Endothelial cell of umbilical vein (primary cell): Measurements from ENCODE around the gene RIMBP2. TPM values are rescaled to one million over a fixed set of nuclear protein-coding genes. Genes with fewer than 3 reads are reported as not detected.

Experiments
- BruUV-seq: library from RNA; stranded (reverse); fragments of 400-500 nt; replicated peaks from 2 replicates; lab custom pipeline; 2021; lab: Mats Ljungman, UMichigan
- CTCF ChIA-PET: fragments of 300-600, 350-600 bp; sonication (Branson Sonifier 250); formaldehyde crosslinking; loops from one replicate; lab custom pipeline; 2021; ENCODE audit warnings: antibody characterized with exemption, inconsistent platforms; lab: Charles Lee
- POLR2A ChIA-PET: fragments of 300-600, 350-600 bp; sonication (Branson Sonifier 250); formaldehyde crosslinking; loops from one replicate; lab custom pipeline; 2021; ENCODE audit warnings: antibody characterized with exemption, inconsistent platforms; lab: Charles Lee
- DNase-seq: peaks from one replicate; pipeline ENCODE4 v3.0.0-alpha.2; 2011; ENCODE audit warnings: low read depth, low spot score
- FAIRE-seq: peaks from 2 replicates; lab custom pipeline; 2011; peaks lifted over from hg19 to GRCh38; lab: Jason Lieb, UNC
- H2AFZ ChIP-seq: 2 replicates; pipeline ENCODE4 v1.6.0; 2012; ENCODE audit warnings: low read depth, low read length, control low read depth, inconsistent platforms
- H3K27ac ChIP-seq: 2 replicates; pipeline ENCODE4 v1.5.1; 2011; ENCODE audit warnings: low read depth, mild to moderate bottlenecking, control low read depth, low read length, moderate library complexity; ENCODE audit not compliant: insufficient read depth
- H3K27me3 ChIP-seq, 2 experiments: 2 replicates each; pipeline versions ENCODE4 v1.6.0 to v1.6.1; 2011; ENCODE audit warnings: low read length in 2 of 2, mixed read lengths in 1 of 2; ENCODE audit not compliant: control insufficient read depth in 2 of 2, insufficient read depth in 2 of 2
- H3K36me3 ChIP-seq, 2 experiments: 2 replicates in 1 of 2; 3 replicates in 1 of 2; pipeline ENCODE4 v1.5.1; 2011; ENCODE audit warnings: low read length in 2 of 2, mild to moderate bottlenecking in 1 of 2, moderate library complexity in 1 of 2; ENCODE audit not compliant: control insufficient read depth in 2 of 2, insufficient read depth in 2 of 2; ENCODE audit errors: extremely low read depth in 1 of 2
- H3K4me1 ChIP-seq: 3 replicates; pipeline ENCODE4 v1.5.1; 2011; ENCODE audit warnings: mild to moderate bottlenecking, low read length; ENCODE audit not compliant: control insufficient read depth, insufficient read depth; ENCODE audit errors: extremely low read depth
- H3K4me2 ChIP-seq: 2 replicates; pipeline ENCODE4 v1.6.1; 2011; ENCODE audit warnings: low read length, control low read depth, mixed read lengths; ENCODE audit not compliant: insufficient read depth
- H3K4me3 ChIP-seq, 3 experiments: fragments of 200-600 bp in 1 of 3; sonication (generic), shearing (Covaris generic) in 1 of 3; replicated peaks in 1 of 3; 2 replicates each; pipeline ENCODE4 v1.5.1; 2011 to 2016; ENCODE audit warnings: control low read depth in 3 of 3, low read length in 3 of 3, mild to moderate bottlenecking in 2 of 3, inconsistent platforms in 1 of 3, low read depth in 1 of 3, moderate library complexity in 1 of 3; ENCODE audit not compliant: insufficient read depth in 1 of 3
- H3K79me2 ChIP-seq: 2 replicates; pipeline ENCODE4 v1.6.0; 2012; ENCODE audit warnings: low read length, inconsistent platforms; ENCODE audit not compliant: control insufficient read depth, insufficient read depth
- H3K9ac ChIP-seq: replicated peaks from 2 replicates; pipeline ENCODE3; 2011; ENCODE audit warnings: low read length, control low read depth; ENCODE audit not compliant: insufficient read depth; ENCODE audit errors: extremely low read depth
- H3K9me1 ChIP-seq: replicated peaks from 3 replicates; pipeline ENCODE4 v1.6.0; 2011; ENCODE audit warnings: mild to moderate bottlenecking, low read length; ENCODE audit not compliant: control insufficient read depth, insufficient read depth; ENCODE audit errors: extremely low read depth
- H3K9me3 ChIP-seq: replicated peaks from 2 replicates; pipeline ENCODE4 v1.5.1; 2012; ENCODE audit warnings: low read length, inconsistent platforms; ENCODE audit not compliant: control insufficient read depth, insufficient read depth
- H4K20me1 ChIP-seq: replicated peaks from 2 replicates; pipeline ENCODE3; 2011; ENCODE audit warnings: mild to moderate bottlenecking, low read length; ENCODE audit not compliant: control insufficient read depth, insufficient read depth; ENCODE audit errors: extremely low read depth
- EZH2 ChIP-seq: IDR thresholded peaks from 2 replicates; pipeline ENCODE4 v1.6.1; 2012; ENCODE audit warnings: borderline replicate concordance, low read depth, mild to moderate bottlenecking, moderate library complexity, low read length, inconsistent platforms; ENCODE audit not compliant: severe bottlenecking
- FOS ChIP-seq: IDR thresholded peaks from 2 replicates; pipeline ENCODE4 v1.6.1; 2011; ENCODE audit warnings: mild to moderate bottlenecking, low read length, moderate library complexity, borderline replicate concordance; ENCODE audit not compliant: insufficient read depth
- MAX ChIP-seq: IDR thresholded peaks from 2 replicates; pipeline ENCODE4 v1.6.1; 2011; ENCODE audit not compliant: insufficient read depth, insufficient read length
- MYC ChIP-seq: IDR thresholded peaks from one replicate; pipeline ENCODE4 v1.6.1; 2011; ENCODE audit warnings: mild to moderate bottlenecking, low read depth, low read length
- dilution Hi-C: fragments of 300-500 bp; cut with MboI; formaldehyde crosslinking; loops from one replicate; pipeline ENCODE4 v1.15.0; 2019; ENCODE audit warnings: low sequenced_read_pairs; ENCODE audit not compliant: extremely low pct_ligation_motif_present
- intact Hi-C: fragments of 100-400 bp; cut with micrococcal nuclease; formaldehyde crosslinking; loops from one replicate; pipeline ENCODE4 v1.10.0; 2022
- polyA plus RNA-seq, 4 experiments: library from polyadenylated mRNA; depleted of rRNA in 3 of 4; stranded (reverse) in 3 of 4; unstranded in 1 of 4; fragments of >200 nt; gene quantifications; 2 replicates each; pipeline versions ENCODE4 v1.2.1 to v1.2.3, GENCODE V29; 2011 to 2012; ENCODE audit warnings: missing spikeins in 1 of 4
- total RNA-seq: library from RNA; stranded (reverse); gene quantifications from 2 replicates; pipeline ENCODE4 v1.2.3, GENCODE V29; 2021

RIMBP2 gene
- total and polyA plus RNA-seq, 2 donors (not counting 3 experiments of a cell fraction or from before 2014, with no cell fraction given), result 0.04 TPM; not detected in 1

- Histone ChIP-seq H3K27ac (no peak overlapping the region), H3K79me2 (no peaks in the 10 kb centered on the region), H3K9me3 (no peaks in the 10 kb centered on the region), H3K27me3 (no peaks in the 10 kb centered on the region), H4K20me1 (no peaks in the 10 kb centered on the region), H3K4me3 (no peak overlapping the region), H2AFZ (no peak overlapping the region), H3K9ac (no peak overlapping the region), H3K9me1 (no peaks in the 10 kb centered on the region), H3K4me2 (no peak overlapping the region), H3K4me1 (no peaks in the 10 kb centered on the region), H3K36me3 (no peaks in the 10 kb centered on the region)
- DNase-seq (no peak), FAIRE-seq (no peak)
- CTCF ChIA-PET, result no interaction called here
- dilution Hi-C loops, result no loop called here
- intact Hi-C loops, result no loop called here
- BruUV-seq, result no TSS peak
- TF ChIP-seq FOS, result no peak
- POLR2A ChIA-PET, result no interaction called here
Observed at GRCh38 chr12:130742716-130743115, 26.6 kb upstream of the RIMBP2 start.

GRCh38 chr12:130742112-130742511 lies 26.0 kb upstream of the RIMBP2 start:
- no peaks in the 10 kb centered on the region for H4K20me1 ChIP-seq
- no peaks in the 10 kb centered on the region for H3K9me1 ChIP-seq
- H3K79me2 ChIP-seq, result no peaks in the 10 kb centered on the region
- no peak overlapping the region for H2AFZ ChIP-seq
- H3K9me3 ChIP-seq, result no peaks in the 10 kb centered on the region
- dilution Hi-C loops, result no loop called here
- no peak for DNase-seq
- intact Hi-C loops, result no loop called here
- no peak overlapping the region for H3K4me3 ChIP-seq
- no TSS peak for BruUV-seq
- FAIRE-seq, result no peak
- no peak overlapping the region for H3K4me2 ChIP-seq
- H3K27ac ChIP-seq, result no peak overlapping the region
- H3K4me1 ChIP-seq, result no peaks in the 10 kb centered on the region
- TF ChIP-seq MYC, result no peak
- no peak for TF ChIP-seq EZH2
- TF ChIP-seq MAX, result no peak
- TF ChIP-seq FOS, result no peak
- POLR2A ChIA-PET, result no interaction called here
- no peaks in the 10 kb centered on the region for H3K27me3 ChIP-seq
- CTCF ChIA-PET, result no interaction called here
- no peak overlapping the region for H3K9ac ChIP-seq
- no peaks in the 10 kb centered on the region for H3K36me3 ChIP-seq
